GM12891 (cell line): Measurements from ENCODE around the gene GPBAR1.

Source experiments
- POLR2A ChIP-seq: IDR thresholded peaks from 2 replicates; pipeline ENCODE4 v1.6.1; 2011; ENCODE audit warnings: low read depth, low read length, control low read depth
- POLR2AphosphoS5 ChIP-seq: IDR thresholded peaks from 2 replicates; pipeline ENCODE4 v1.6.1; 2011; ENCODE audit warnings: low read depth, low read length, control low read depth
- SPI1 ChIP-seq: IDR thresholded peaks from 2 replicates; pipeline ENCODE4 v1.6.1; 2011; ENCODE audit warnings: low read depth, low read length, control low read depth
- TAF1 ChIP-seq: IDR thresholded peaks from 2 replicates; pipeline ENCODE4 v1.6.1; 2011; ENCODE audit warnings: low read depth, low read length, control low read depth

- no peak for TF ChIP-seq POLR2A
- TF ChIP-seq POLR2AphosphoS5 = no peak
- no peak for TF ChIP-seq TAF1
- no peak for TF ChIP-seq SPI1
Observed at GRCh38 chr2:218281449-218281848, 20.6 kb downstream of the GPBAR1 start.
